Measurements from ENCODE around the gene INPPL1. TPM values are rescaled to one million over a fixed set of nuclear protein-coding genes. Genes with fewer than 3 reads are reported as not detected.

Gene INPPL1
- total RNA-seq, 2 experiments from 2014 or later = 103 to 195 TPM

DNA sequence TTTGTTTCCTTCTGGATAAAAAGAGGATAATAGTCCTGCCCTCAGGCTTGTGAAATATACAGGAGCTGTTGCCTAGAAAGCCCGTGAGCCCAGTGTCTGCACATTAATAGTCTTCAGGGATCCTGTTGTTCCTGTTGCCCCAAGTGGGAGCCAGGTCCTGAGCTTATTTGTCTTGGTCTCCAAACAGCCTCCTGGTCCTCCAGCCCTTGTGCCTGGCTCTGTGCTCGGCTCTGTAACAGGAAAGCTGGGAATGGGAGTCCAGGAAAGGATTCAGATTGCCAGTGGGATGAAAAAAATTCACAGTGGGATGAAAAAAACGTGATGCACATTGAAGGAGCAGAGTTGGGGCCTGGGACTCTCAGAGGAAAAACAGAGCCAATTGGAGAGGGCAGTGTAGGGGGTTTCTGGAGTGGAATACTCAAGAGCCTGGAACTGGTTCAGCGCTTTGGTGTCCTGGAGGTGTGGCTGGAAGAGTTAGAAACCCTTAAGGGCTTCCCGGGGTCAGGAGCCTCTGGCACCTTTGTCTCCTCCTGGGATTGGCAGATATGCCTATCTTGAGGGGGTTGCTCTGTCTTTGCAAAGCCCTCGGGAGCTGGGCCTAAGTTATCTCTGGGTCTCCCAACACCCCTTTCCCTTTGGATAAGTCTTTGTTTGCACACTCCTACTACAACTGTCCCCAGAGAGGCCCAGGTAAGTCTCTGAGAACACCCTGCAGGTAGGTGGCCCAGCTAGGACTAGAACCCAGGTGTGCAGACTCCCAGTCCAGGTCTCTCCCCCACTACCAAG, 2.3 kb upstream of the INPPL1 start:
- Histone ChIP-seq H3K4me3 (ENCODE audit: low read depth, low read length, poor library complexity, severe bottlenecking) (peak overlapping the region; percentile 77), H3K4me1 (ENCODE audit: insufficient read depth, low read length, poor library complexity, severe bottlenecking) (peaks cover 52% of the 10 kb centered on the region), H4K20me1 (ENCODE audit: insufficient read depth, low read length) (no peaks in the 10 kb centered on the region), H3K27ac (ENCODE audit: low read depth, low read length, poor library complexity, severe bottlenecking) (peak overlapping the region; percentile 91), H3K9me2 (ENCODE audit: insufficient read depth, low read length) (no peaks in the 10 kb centered on the region), H2AFZ (ENCODE audit: low read length) (peak overlapping the region; percentile 84; the same call in 1 of the 2 replicates), H3K79me2 (ENCODE audit: insufficient read depth, low read depth, low read length) (peaks cover 26% of the 10 kb centered on the region; the same call in 1 of the 2 replicates), H3K36me3 (ENCODE audit: insufficient read depth, low read length) (peaks cover 10% of the 10 kb centered on the region; the same call in 1 of the 2 replicates), H3K9me3 (ENCODE audit: low read length) (no peaks in the 10 kb centered on the region), H3K4me2 (ENCODE audit: low read length) (peak overlapping the region; percentile 91)
- intact Hi-C loops (cut with micrococcal nuclease; ENCODE audit: unreplicated experiment) = loop anchor here (5.0 kb wide), 3 partner anchors 210 to 930 kb away; partner anchors contain the start of gene CLPB
- POLR2A ChIA-PET = interaction anchor here (0.7 to 1.3 kb wide), 4 partner anchors 11 to 62 kb away, joined by 3 to 4 read pairs (median 4); no protein-coding TSS in a partner anchor
- no TSS peak for BruUV-seq (replicated peaks)
- CTCF ChIA-PET (ENCODE audit: unreplicated experiment) = no interaction called here
- no peak for TF ChIP-seq EZH2phosphoT487 (IDR thresholded peaks at IDR 0.05; ENCODE audit: borderline replicate concordance, low read depth, low read length)
- TF ChIP-seq, protein P1, sequence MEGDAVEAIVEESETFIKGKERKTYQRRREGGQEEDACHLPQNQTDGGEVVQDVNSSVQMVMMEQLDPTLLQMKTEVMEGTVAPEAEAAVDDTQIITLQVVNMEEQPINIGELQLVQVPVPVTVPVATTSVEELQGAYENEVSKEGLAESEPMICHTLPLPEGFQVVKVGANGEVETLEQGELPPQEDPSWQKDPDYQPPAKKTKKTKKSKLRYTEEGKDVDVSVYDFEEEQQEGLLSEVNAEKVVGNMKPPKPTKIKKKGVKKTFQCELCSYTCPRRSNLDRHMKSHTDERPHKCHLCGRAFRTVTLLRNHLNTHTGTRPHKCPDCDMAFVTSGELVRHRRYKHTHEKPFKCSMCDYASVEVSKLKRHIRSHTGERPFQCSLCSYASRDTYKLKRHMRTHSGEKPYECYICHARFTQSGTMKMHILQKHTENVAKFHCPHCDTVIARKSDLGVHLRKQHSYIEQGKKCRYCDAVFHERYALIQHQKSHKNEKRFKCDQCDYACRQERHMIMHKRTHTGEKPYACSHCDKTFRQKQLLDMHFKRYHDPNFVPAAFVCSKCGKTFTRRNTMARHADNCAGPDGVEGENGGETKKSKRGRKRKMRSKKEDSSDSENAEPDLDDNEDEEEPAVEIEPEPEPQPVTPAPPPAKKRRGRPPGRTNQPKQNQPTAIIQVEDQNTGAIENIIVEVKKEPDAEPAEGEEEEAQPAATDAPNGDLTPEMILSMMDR (conservative IDR thresholded peaks at IDR 0.05; ENCODE audit: low read length) = no peak
- DNase-seq (ENCODE audit: low spot score) = peak; percentile 22

DNA sequence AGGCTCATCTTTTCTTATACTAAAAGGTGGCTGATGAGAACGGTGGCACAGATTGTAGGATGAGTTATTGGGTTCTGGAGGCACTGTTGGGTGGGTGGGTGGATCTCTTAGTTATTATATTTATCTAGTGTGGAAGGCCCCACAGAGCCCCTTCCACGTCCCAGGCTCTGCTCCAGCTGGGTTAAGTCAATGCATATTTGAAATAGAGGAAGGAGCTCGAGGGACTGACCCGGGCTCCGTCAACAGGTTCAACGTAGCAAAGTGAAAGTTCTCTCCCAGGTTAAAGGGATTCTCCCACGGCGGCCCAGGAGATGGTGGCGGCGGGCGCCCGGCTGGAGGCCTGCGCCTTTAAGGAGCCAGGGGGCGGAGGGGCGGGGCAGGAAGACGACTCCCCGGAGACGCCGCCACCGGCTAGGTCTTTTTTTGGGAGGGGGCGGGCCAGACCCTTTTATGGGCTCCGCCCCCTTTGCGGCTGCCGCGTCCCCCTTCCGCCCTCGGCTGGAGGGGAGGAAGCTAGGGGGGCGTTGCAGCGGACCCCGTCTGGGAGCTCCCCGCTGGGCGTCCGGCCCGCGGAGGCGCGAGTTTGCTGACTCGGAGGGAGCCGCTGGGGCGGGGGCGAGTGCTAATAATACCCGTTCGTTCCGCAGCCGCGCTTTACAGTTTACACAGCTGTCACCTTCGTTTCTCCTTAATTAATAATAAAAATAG, 1.5 kb upstream of the INPPL1 start:
- TF ChIP-seq, protein P1 (conservative IDR thresholded peaks at IDR 0.05; ENCODE audit: low read length) = 0 out of 2 replicates have a peak, but pooled peaks have one; percentile 20
- no peak for TF ChIP-seq EZH2phosphoT487 (IDR thresholded peaks at IDR 0.05; ENCODE audit: borderline replicate concordance, low read depth, low read length)
- peak; percentile 99 for DNase-seq (ENCODE audit: low spot score)
- H2AFZ ChIP-seq (ENCODE audit: low read length) = peak overlapping the region; percentile 34; the same call in 1 of the 2 replicates
- H3K36me3 ChIP-seq (ENCODE audit: insufficient read depth, low read length) = peaks cover 18% of the 10 kb centered on the region; the same call in 1 of the 2 replicates
- no peaks in the 10 kb centered on the region for H3K9me3 ChIP-seq (ENCODE audit: low read length)
- H3K4me2 ChIP-seq (ENCODE audit: low read length) = peak overlapping the region; percentile 97
- H3K27ac ChIP-seq (ENCODE audit: low read depth, low read length, poor library complexity, severe bottlenecking) = peak overlapping the region; percentile 91
- no TSS peak for BruUV-seq (replicated peaks)
- peaks cover 51% of the 10 kb centered on the region for H3K4me1 ChIP-seq (ENCODE audit: insufficient read depth, low read length, poor library complexity, severe bottlenecking)
- H3K4me3 ChIP-seq (ENCODE audit: low read depth, low read length, poor library complexity, severe bottlenecking) = peak overlapping the region; percentile 77
- ChIA-PET CTCF (ENCODE audit: unreplicated experiment) (interaction anchor here (0.6 kb wide), 2 partner anchors 15 to 571 kb away, joined by 3 read pairs; no protein-coding TSS in a partner anchor), POLR2A (interaction anchor here (0.7 to 1.0 kb wide), 2 partner anchors 19 to 63 kb away, joined by 3 to 4 read pairs; no protein-coding TSS in a partner anchor)
- intact Hi-C loops (cut with micrococcal nuclease; ENCODE audit: unreplicated experiment) = loop anchor here (1.0 to 5.0 kb wide), 4 partner anchors 111 to 929 kb away; partner anchors contain the start of genes ANAPC15 and CLPB
- no peaks in the 10 kb centered on the region for H3K9me2 ChIP-seq (ENCODE audit: insufficient read depth, low read length)
- H3K79me2 ChIP-seq (ENCODE audit: insufficient read depth, low read depth, low read length) = peaks cover 26% of the 10 kb centered on the region; the same call in 1 of the 2 replicates
- H4K20me1 ChIP-seq (ENCODE audit: insufficient read depth, low read length) = no peaks in the 10 kb centered on the region
